Measurements from ENCODE around the gene ZBTB20.

The ZBTB20 gene

GRCh38 chr3:115004201-115005140 lies 142.6 kb downstream of the ZBTB20 start:
- TF ChIP-seq CTCF (conservative IDR thresholded peaks at IDR 0.05; ENCODE audit: low read depth, low read length): no peak
- DNase-seq (ENCODE audit: low read depth): no peak
- H3K4me3 ChIP-seq (ENCODE audit: low read depth, low read length): no peak overlapping the region

GRCh38 chr3:114998971-114999579 lies 148.0 kb downstream of the ZBTB20 start:
- no peak for TF ChIP-seq CTCF (conservative IDR thresholded peaks at IDR 0.05; ENCODE audit: low read depth, low read length)
- no peak for DNase-seq (ENCODE audit: low read depth)
- no peak overlapping the region for H3K4me3 ChIP-seq (ENCODE audit: low read depth, low read length)

- TF ChIP-seq CTCF (conservative IDR thresholded peaks at IDR 0.05; ENCODE audit: low read depth, low read length): no peak
- no peak for DNase-seq (ENCODE audit: low read depth)
- no peak overlapping the region for H3K4me3 ChIP-seq (ENCODE audit: low read depth, low read length)
Measured at GRCh38 chr3:114994554-114995341, 152.3 kb downstream of the ZBTB20 start.

GRCh38 chr3:114985776-114986175 lies 161.3 kb downstream of the ZBTB20 start:
- no peak for DNase-seq (ENCODE audit: low read depth)
- H3K4me3 ChIP-seq (ENCODE audit: low read depth, low read length): no peak overlapping the region
- no peak for TF ChIP-seq CTCF (conservative IDR thresholded peaks at IDR 0.05; ENCODE audit: low read depth, low read length)

- H3K4me3 ChIP-seq (ENCODE audit: low read depth, low read length): no peak overlapping the region
- peak; percentile 4 for DNase-seq (ENCODE audit: low read depth)
- no peak for TF ChIP-seq CTCF (conservative IDR thresholded peaks at IDR 0.05; ENCODE audit: low read depth, low read length)
Measured at GRCh38 chr3:114983248-114983647, 163.8 kb downstream of the ZBTB20 start.

GRCh38 chr3:114974387-114974786 lies 172.7 kb downstream of the ZBTB20 start:
- DNase-seq (ENCODE audit: low read depth): no peak
- H3K4me3 ChIP-seq (ENCODE audit: low read depth, low read length): no peak overlapping the region
- no peak for TF ChIP-seq CTCF (conservative IDR thresholded peaks at IDR 0.05; ENCODE audit: low read depth, low read length)
